Activated CD4-positive, alpha-beta T cell treated with anti-CD3 and anti-CD28 coated beads, Interleukin-2, amount 10 ng/mL, durations not matched to agents 24 days and 14 days (primary cell): ENCODE data around the gene ADGRB3. TPM values are rescaled to one million over a fixed set of nuclear protein-coding genes. Genes with fewer than 3 reads are reported as not detected.

Source experiments
- DNase-seq: peaks from one replicate; pipeline ENCODE4 v3.0.0; 2022
- H3K27ac Mint-ChIP-seq: one replicate; pipeline ENCODE4 v1.8.0; 2022; ENCODE audit warnings: mild to moderate bottlenecking, mixed read lengths
- H3K27me3 Mint-ChIP-seq: one replicate; pipeline ENCODE4 v1.8.0; 2022; ENCODE audit warnings: mixed read lengths
- H3K36me3 Mint-ChIP-seq: one replicate; pipeline ENCODE4 v1.8.0; 2022; ENCODE audit warnings: low read depth, mild to moderate bottlenecking, mixed read lengths
- H3K4me1 Mint-ChIP-seq: one replicate; pipeline ENCODE4 v1.8.0; 2021; ENCODE audit warnings: mixed read lengths
- H3K4me3 Mint-ChIP-seq: one replicate; pipeline ENCODE4 v1.8.0; 2022; ENCODE audit warnings: mild to moderate bottlenecking, moderate library complexity, mixed read lengths
- H3K9me3 Mint-ChIP-seq: one replicate; pipeline ENCODE4 v1.8.0; 2021; ENCODE audit warnings: mixed read lengths
- intact Hi-C: fragments of 100-400 bp; cut with micrococcal nuclease; formaldehyde crosslinking; loops from one replicate; pipeline ENCODE4 v1.15.1; 2023
- total RNA-seq: library from RNA; stranded (reverse); gene quantifications from 2 replicates; pipeline ENCODE4 v1.2.3, GENCODE V29; 2022

ADGRB3 gene
- total RNA-seq, 1 donor from 2014 or later, result not detected

DNA sequence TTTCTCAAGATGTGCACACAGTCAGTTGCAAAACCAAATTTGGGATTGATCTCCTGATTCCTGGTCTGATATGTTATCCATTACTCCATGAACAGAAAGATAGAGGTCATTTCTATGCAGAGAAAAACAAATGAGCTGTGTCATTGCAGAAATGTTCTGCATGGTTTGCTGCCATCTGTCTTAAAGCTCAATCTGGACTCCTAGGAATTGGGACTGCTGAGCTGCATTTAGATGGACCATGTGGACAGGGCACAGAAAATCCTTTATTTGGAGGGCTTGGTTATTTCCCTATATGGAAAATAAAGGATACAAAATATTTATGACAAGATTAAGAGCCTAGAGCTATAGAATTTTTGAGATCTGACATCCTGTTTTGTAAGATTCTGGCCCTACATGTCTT, 91.3 kb downstream of the ADGRB3 start:
- H3K4me1 Mint-ChIP-seq, result no peaks in the 10 kb centered on the region
- DNase-seq, result no peak
- intact Hi-C loops, result no loop called here
- H3K4me3 Mint-ChIP-seq, result no peak overlapping the region
- H3K9me3 Mint-ChIP-seq, result no peaks in the 10 kb centered on the region
- no peaks in the 10 kb centered on the region for H3K36me3 Mint-ChIP-seq
- H3K27me3 Mint-ChIP-seq, result no peaks in the 10 kb centered on the region
- no peak overlapping the region for H3K27ac Mint-ChIP-seq

DNA sequence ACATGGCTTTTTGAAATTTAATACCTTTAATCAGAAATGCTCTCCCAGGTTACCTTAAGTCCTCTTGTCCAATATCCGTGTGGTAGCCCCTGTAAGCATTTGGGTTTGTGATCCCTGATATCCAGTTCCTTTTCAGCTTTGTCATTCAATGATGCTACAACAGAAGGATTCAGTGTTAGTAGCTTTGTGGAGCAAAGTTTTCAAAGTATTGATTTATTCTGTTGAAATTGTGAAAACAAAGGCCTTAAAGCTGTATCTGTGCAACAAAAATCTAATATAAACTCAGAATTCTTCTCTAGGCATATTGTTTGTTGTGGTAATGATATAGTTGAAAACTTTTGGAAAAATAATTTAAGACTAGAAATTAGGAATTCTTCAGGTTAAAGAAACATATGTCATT, 91.9 kb downstream of the ADGRB3 start:
- no peaks in the 10 kb centered on the region for H3K36me3 Mint-ChIP-seq
- no peak for DNase-seq
- H3K4me1 Mint-ChIP-seq, result no peaks in the 10 kb centered on the region
- no peaks in the 10 kb centered on the region for H3K9me3 Mint-ChIP-seq
- no peaks in the 10 kb centered on the region for H3K27me3 Mint-ChIP-seq
- H3K27ac Mint-ChIP-seq, result no peak overlapping the region
- intact Hi-C loops, result no loop called here
- H3K4me3 Mint-ChIP-seq, result no peak overlapping the region

DNA sequence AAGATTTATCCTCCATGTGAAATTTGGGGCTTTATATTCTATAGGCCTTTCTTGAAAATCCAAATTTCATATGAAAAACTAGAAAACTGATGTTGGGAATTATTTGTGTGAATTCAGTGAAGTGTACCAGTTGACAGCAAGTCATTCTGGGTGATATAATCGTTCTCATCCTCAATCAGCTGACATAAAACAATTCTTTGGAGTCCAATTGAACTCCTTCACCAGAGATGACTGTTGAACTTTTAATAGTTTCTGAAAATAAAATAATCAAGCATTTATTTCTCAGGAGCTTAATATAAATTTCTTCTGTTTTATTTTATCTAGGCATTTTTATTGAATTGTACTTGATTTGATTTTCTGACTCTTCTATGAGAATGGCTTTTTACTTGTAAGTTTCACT, 92.6 kb downstream of the ADGRB3 start:
- H3K27ac Mint-ChIP-seq, result no peak overlapping the region
- intact Hi-C loops, result no loop called here
- H3K4me3 Mint-ChIP-seq, result no peak overlapping the region
- H3K36me3 Mint-ChIP-seq, result no peaks in the 10 kb centered on the region
- H3K27me3 Mint-ChIP-seq, result no peaks in the 10 kb centered on the region
- DNase-seq, result no peak
- H3K4me1 Mint-ChIP-seq, result no peaks in the 10 kb centered on the region
- H3K9me3 Mint-ChIP-seq, result no peaks in the 10 kb centered on the region

DNA sequence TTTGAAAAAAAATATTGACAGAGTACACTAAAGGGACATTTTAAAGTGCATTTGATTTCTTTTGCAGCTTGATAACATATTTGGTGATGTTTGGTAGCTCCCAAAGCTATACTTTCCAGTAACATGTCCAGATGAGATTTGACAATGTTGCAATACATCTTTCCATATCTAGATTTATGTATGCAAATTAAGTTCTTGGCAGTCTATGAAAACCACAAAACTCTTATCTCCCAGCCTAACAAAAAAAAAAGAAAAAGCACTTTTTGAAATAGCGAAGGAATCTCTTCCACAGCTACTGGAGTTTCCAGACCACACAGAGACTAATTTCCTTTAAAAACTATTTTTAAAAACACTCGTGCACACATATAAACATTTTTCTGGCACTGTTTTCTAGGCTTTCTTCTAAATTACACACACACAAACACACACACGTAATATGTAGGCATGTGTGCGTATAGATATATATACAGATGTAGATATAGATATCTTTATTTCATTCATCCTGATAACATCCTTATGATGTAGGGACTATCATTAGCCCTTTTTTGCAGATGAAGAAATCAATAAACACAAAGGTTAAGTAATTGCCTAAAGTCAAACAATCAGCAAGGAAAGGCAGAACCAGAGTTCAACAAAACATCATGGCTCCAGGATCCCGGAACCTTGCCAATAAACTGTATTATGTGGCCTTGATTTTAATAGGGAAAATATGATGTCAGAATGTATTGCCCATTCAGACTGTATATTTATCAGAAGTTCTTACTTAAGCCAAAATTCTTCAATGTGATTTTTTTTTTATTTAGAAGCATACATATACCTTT, 93.3 kb downstream of the ADGRB3 start:
- Mint-ChIP-seq H3K27me3 (no peaks in the 10 kb centered on the region), H3K4me3 (no peak overlapping the region), H3K36me3 (no peaks in the 10 kb centered on the region), H3K27ac (no peak overlapping the region), H3K4me1 (no peaks in the 10 kb centered on the region), H3K9me3 (no peaks in the 10 kb centered on the region)
- intact Hi-C loops, result no loop called here
- DNase-seq, result no peak

DNA sequence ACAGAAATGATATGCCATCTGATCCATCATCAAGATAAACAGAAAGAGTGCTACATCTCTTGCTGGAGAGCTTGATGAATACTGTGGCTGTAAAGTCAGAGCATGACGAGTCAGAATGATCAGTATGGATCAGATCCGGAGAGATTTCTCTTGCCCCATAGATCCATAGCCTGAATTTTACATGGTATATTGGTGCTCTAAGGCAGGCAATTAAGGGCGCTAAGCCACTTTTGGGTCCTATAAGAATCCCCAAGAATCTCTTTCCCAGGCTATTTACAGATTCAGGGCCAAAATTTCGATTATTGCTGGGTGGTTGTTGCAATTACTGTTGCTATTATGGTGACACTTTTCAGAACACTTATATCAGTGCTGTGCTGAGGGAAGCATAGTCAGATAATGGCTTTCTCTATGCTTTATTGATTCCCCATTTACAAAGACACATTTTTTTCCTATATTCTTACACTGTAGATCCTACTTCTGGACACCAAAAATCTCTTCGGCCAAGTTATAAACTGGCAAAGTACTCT, 94.4 kb downstream of the ADGRB3 start:
- Mint-ChIP-seq H3K27me3 (no peaks in the 10 kb centered on the region), H3K4me1 (no peaks in the 10 kb centered on the region), H3K9me3 (no peaks in the 10 kb centered on the region), H3K27ac (no peak overlapping the region), H3K4me3 (no peak overlapping the region), H3K36me3 (no peaks in the 10 kb centered on the region)
- DNase-seq, result no peak
- intact Hi-C loops, result no loop called here

DNA sequence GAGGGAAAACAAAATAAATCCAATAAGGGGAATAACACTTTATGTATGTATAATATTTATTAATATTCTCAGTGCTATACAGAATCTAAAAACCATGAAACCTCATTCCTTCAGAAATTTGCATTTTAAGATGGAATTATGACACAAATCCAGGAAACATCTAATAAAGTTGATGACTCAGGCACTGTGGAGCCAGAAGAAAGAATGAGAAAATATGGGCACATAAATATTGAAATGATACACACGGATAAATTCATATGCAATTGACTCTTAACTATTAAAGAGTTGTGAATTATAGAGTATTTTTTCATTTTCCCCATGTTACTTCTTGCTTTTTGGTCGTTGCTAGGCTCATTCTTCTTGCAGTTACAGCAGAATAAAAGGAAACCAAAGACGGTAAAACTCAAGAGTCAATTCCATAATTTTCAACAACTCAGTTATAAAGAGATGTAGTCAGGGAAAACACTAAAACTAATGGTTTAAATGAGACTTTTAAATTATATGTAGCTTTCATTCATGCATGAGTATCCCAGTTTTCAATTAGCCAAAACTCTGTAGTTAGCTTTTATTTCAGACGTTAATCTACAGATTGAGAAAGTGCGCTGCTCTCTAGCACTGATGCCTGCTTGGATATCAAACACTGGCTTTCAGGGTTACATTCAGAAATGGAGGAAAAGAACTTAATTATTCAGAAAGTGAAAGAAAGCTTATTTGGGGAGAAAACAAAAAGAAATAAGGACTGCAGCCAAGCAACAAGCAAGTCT, 95.4 kb downstream of the ADGRB3 start:
- Mint-ChIP-seq H3K27me3 (no peaks in the 10 kb centered on the region), H3K4me3 (no peak overlapping the region), H3K4me1 (no peaks in the 10 kb centered on the region), H3K9me3 (no peaks in the 10 kb centered on the region), H3K36me3 (no peaks in the 10 kb centered on the region), H3K27ac (no peak overlapping the region)
- DNase-seq, result no peak
- intact Hi-C loops, result no loop called here

DNA sequence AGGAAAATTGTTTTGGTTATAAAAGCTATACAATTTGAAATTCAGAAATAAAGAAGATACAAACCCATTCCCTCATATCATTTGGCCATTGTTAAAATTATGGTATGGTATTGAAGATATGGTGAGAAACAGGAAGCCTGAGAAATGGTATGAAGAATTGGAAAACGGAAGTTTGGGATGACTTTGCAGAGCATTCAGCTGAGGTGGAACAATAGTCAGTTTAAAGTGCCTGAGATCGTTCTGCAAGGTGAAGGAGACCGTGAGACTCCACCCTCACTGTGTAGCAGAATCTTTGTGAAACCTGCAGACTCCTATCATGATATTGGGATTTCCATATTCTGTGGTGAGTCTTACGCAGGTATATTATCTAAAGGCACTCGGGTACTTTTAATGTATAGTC, 97.3 kb downstream of the ADGRB3 start:
- intact Hi-C loops, result no loop called here
- no peak for DNase-seq
- H3K9me3 Mint-ChIP-seq, result no peaks in the 10 kb centered on the region
- H3K4me1 Mint-ChIP-seq, result no peaks in the 10 kb centered on the region
- H3K4me3 Mint-ChIP-seq, result no peak overlapping the region
- H3K27me3 Mint-ChIP-seq, result no peaks in the 10 kb centered on the region
- H3K27ac Mint-ChIP-seq, result no peak overlapping the region
- no peaks in the 10 kb centered on the region for H3K36me3 Mint-ChIP-seq

DNA sequence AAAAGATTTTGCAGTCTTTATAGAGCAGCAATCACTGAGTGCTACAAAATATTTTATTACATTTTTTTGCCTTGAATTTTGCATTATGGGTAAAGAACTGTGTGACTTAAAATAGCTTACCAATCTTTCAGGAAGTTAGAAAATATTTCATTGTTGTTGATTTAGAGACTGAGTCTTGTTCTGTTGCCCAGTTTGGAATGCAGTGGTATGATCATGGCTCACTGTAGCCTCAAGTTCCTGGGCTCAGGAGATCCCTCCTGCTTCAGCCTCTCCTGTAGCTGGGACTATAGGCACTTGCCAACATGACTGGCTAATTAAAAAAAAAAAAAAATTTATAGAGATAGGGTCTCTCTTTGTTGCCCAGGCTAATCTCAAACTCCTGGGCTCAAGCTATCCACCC, 100.8 kb downstream of the ADGRB3 start:
- intact Hi-C loops, result no loop called here
- Mint-ChIP-seq H3K27ac (no peak overlapping the region), H3K4me3 (no peak overlapping the region), H3K4me1 (peaks cover 2% of the 10 kb centered on the region), H3K9me3 (no peaks in the 10 kb centered on the region), H3K36me3 (no peaks in the 10 kb centered on the region), H3K27me3 (no peaks in the 10 kb centered on the region)
- no peak for DNase-seq

DNA sequence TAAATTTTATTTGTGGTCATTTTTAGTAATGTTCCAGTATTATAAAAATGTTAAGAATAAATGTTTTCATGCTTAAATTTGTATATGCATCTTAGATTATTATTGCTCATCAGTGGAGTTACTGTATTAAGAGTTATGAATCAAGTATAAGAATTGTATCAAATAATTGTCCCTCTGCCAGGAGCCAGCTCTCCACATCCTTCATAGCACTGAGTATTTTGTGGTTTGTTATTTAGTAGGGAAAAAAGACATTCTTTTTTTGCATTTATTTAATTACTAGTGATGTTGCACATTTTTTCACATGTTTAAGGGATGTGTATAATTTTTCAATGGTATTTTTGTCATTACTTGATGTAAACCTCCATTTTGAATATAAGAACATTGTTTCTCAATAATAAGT, 102.0 kb downstream of the ADGRB3 start:
- Mint-ChIP-seq H3K4me3 (no peak overlapping the region), H3K27ac (no peak overlapping the region), H3K4me1 (peaks cover 4% of the 10 kb centered on the region), H3K36me3 (no peaks in the 10 kb centered on the region), H3K27me3 (no peaks in the 10 kb centered on the region), H3K9me3 (no peaks in the 10 kb centered on the region)
- intact Hi-C loops, result no loop called here
- no peak for DNase-seq

DNA sequence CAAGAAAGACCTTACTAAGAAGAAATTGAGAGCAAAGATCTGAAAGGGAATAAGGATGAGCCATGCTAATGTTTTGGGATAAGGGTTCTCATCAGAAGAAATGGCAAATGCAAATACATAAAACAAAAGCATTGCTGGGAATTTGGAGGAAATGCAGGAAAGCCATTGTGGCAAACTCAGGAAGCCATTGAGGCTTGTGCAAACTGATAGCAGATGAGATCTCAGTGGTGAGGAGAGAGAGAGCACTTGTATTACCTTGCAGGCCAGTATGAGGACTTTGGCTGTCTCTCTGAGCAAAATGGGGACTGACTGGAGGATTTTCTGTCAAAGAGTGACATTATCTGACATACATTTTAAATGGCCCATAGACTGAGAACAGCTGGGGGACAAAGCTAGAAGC, 103.0 kb downstream of the ADGRB3 start:
- no peaks in the 10 kb centered on the region for H3K27me3 Mint-ChIP-seq
- no peak overlapping the region for H3K27ac Mint-ChIP-seq
- H3K36me3 Mint-ChIP-seq, result no peaks in the 10 kb centered on the region
- H3K4me1 Mint-ChIP-seq, result peaks cover 4% of the 10 kb centered on the region
- no peak for DNase-seq
- H3K4me3 Mint-ChIP-seq, result no peak overlapping the region
- no peaks in the 10 kb centered on the region for H3K9me3 Mint-ChIP-seq
- intact Hi-C loops, result no loop called here

DNA sequence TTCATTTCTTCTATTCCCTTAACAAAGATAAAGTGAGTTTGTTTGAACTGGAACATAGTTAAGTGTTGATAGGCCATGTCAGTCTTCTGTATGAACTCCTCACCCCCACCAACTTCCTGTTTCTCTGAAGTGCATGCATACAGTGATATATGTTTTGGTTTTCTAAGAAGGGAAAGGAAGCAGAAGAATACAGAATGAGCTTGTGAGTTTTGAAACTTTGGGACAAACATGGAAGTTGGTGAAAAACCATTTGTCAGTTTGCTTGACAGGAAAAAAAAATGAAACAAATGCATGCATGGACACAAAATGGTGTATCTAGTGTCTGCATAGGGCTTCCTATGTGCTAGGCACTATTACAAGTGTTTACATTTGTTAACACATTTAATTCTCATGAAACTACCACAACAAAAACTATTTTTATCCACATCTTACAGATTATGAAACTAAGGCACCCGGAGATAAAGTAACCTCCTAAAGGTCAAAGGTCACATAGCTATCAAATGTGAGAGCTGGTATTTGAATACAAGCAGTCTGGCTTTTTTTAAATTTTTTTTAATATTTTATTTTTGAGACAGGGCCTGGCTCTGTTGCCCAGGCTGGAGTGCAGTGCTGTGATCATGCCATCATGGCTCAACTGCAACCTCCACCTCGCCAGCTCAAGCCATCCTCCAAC, 105.9 kb downstream of the ADGRB3 start:
- intact Hi-C loops, result no loop called here
- H3K9me3 Mint-ChIP-seq, result no peaks in the 10 kb centered on the region
- H3K36me3 Mint-ChIP-seq, result no peaks in the 10 kb centered on the region
- no peaks in the 10 kb centered on the region for H3K27me3 Mint-ChIP-seq
- no peak for DNase-seq
- peaks cover 4% of the 10 kb centered on the region for H3K4me1 Mint-ChIP-seq
- H3K27ac Mint-ChIP-seq, result no peak overlapping the region
- H3K4me3 Mint-ChIP-seq, result no peak overlapping the region

DNA sequence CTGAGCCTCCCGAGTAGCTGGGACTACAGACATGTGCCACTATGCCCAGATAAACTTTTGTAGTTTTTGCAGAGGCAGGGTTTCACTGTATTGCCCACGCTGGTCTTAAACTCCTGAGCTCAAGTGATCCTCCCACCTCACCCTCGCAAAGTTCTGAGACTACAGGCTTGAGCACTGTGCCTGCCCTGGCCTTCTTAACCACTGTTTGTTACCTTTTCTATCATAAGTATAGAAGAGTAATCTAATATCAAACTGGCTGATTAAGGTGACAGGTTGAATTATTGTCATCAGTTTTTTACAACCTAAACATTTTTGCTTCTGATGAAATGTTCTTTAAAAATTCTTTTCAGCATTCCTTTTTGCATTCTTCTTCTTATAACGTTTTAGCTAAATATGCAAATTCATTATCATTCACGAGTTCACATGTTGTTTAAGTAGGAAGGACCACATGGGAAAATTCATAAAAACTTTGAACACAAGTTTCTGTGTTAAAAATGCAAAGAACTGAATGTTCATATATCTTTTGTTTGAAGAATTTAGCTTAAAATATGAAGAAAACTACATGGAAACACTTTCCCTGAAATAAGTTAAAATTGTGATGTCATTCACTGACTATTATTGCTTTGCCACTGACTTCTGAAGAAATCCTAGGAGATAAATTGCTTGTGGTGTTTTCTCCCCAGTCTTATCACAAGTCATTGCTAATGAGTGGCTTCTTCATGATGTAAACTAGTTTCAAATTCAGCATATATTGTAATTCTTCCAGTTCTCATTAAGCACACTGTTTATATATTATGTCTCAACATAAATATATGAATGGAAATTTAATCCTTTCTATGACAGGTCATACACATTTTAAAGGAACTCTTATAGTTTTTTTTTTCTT, 106.7 kb downstream of the ADGRB3 start:
- Mint-ChIP-seq H3K4me3 (no peak overlapping the region), H3K9me3 (no peaks in the 10 kb centered on the region), H3K27me3 (no peaks in the 10 kb centered on the region), H3K27ac (no peak overlapping the region), H3K36me3 (no peaks in the 10 kb centered on the region), H3K4me1 (peaks cover 4% of the 10 kb centered on the region)
- DNase-seq, result no peak
- intact Hi-C loops, result no loop called here

DNA sequence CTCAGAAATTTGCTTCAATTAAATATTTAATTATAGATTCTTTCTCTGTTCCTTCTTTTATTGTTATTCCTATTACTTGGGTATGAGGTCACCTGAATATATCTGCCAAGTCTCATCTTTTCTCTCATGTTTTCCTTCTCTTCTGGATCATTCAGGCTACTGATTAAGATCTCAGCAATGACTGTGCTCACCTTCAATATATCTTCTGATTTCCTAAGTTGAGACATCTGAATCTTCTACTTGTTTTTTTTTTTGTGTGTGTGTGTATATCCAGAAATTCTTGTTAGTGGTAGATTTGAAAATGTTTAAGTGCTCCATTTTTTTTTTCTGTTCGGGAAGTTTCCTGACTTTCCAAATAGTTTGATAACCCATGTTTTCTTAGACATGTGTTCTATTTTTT, 108.0 kb downstream of the ADGRB3 start:
- Mint-ChIP-seq H3K9me3 (peaks cover 3% of the 10 kb centered on the region), H3K36me3 (no peaks in the 10 kb centered on the region), H3K4me1 (peaks cover 4% of the 10 kb centered on the region), H3K4me3 (no peak overlapping the region), H3K27me3 (no peaks in the 10 kb centered on the region), H3K27ac (no peak overlapping the region)
- DNase-seq, result no peak
- intact Hi-C loops, result no loop called here
